ENCODE data around the gene FAM50B. TPM values are rescaled to one million over a fixed set of nuclear protein-coding genes. Genes with fewer than 3 reads are reported as not detected.

The FAM50B gene
- total and polyA plus RNA-seq, 2 experiments from 2014 or later = 4.4 to 4.8 TPM

DNA sequence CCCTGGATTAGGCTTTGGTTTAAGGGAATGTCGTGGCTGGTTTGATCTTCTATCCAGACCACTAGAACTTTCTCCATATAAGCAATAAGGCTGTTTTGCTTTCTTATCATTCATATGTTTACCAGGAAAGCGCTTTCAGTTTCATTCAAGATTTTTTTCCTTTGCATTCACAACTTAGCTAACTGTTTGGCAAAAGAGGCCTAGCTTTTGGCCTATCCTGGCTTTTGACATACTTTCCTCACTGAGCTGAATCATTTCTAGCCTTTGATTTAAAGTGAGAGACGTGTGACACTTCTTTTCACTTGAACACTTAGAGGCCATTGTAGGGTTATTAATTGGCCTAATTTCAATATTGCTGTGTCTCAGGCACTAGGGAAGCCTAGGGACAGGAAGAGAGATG lies 1.7 kb upstream of the FAM50B start (continued):
- TF ChIP-seq ZNF462 (CRISPR knock-in tag; IDR thresholded peaks at IDR 0.05) = no peak
- TF ChIP-seq POLR2AphosphoS5 (IDR thresholded peaks at IDR 0.05; ENCODE audit: low read depth) = no peak
- TF ChIP-seq CREB1 (CRISPR knock-in tag; IDR thresholded peaks at IDR 0.05; ENCODE audit: low read depth) = no peak

DNA sequence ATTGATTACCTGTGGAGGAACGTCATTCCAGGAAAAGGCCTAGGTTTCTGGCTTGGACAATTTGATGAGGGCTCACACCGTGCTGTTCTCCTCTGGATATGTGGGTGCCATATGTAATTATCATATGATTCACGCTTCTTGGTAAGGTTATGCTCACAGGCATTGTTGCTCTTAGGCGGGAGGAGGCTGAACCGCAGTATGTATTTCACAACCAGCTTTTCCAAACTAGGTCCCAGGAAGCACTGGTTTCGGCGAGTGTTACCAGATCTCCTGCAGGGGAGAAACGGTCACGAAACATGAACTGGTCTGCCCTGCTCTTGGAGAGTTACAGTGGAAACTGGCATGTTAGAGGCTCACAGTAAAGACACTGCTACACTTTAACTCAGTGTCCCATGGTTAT lies 793 bp upstream of the FAM50B start:
- peak overlapping the region; percentile 78 for H3K4me3 ChIP-seq
- H3K4me2 ChIP-seq = peak overlapping the region; percentile 88
- no peaks in the 10 kb centered on the region for H3F3A ChIP-seq (replicated peaks; ENCODE audit: low read depth)
- H2AFZ ChIP-seq = peak overlapping the region; percentile 99
- H4K20me1 ChIP-seq (replicated peaks; ENCODE audit: insufficient read depth) = no peaks in the 10 kb centered on the region
- ATAC-seq (peak; percentile 6), DNase-seq (ENCODE audit: low spot score) (peak; percentile 33)
- H3K27me3 Mint-ChIP-seq (ENCODE audit: insufficient read depth, low read depth, poor library complexity) = peaks cover 7% of the 10 kb centered on the region
- no peaks in the 10 kb centered on the region for H3K9me2 ChIP-seq (ENCODE audit: insufficient read depth)
- H3K79me2 ChIP-seq (replicated peaks; ENCODE audit: insufficient read depth) = no peaks in the 10 kb centered on the region
- H3K4me3 Mint-ChIP-seq = peak overlapping the region; percentile 76
- H3K9me3 Mint-ChIP-seq = no peaks in the 10 kb centered on the region
- no peak overlapping the region for H3K27ac ChIP-seq (ENCODE audit: low read depth)
- H3K4me1 ChIP-seq (ENCODE audit: insufficient read depth) = peaks cover 4% of the 10 kb centered on the region; the same call in 1 of the 2 replicates
- peaks cover 11% of the 10 kb centered on the region; the same call in 1 of the 3 replicates for H3K36me3 Mint-ChIP-seq (ENCODE audit: low read depth)
- H3K27ac Mint-ChIP-seq = no peak overlapping the region
- 0 out of 2 replicates have a peak, but pooled peaks cover 5% of the 10 kb centered on the region for H3K27me3 ChIP-seq (ENCODE audit: insufficient read depth)
- H3K36me3 ChIP-seq (ENCODE audit: insufficient read depth) = no peaks in the 10 kb centered on the region
- H3K4me1 Mint-ChIP-seq = peaks cover 6% of the 10 kb centered on the region; the same call in 2 of the 3 replicates
- no peak for TF ChIP-seq REST (IDR thresholded peaks at IDR 0.05; ENCODE audit: unreplicated experiment)
- no peak for TF ChIP-seq CREB1 (CRISPR knock-in tag; IDR thresholded peaks at IDR 0.05; ENCODE audit: low read depth)
- TF ChIP-seq JUNB (IDR thresholded peaks at IDR 0.05; ENCODE audit: unreplicated experiment) = no peak
- TF ChIP-seq ETS1 (IDR thresholded peaks at IDR 0.05) = no peak
- no peak for TF ChIP-seq ZNF331 (CRISPR knock-in tag; IDR thresholded peaks at IDR 0.05; ENCODE audit: low read depth)

All from GM23338 (cell line).